Activated CD4-positive, alpha-beta T cell treated with anti-CD3 and anti-CD28 coated beads, Interleukin-2, amount 50 U/mL, for 16 hours (primary cell): ENCODE measurements around the gene BEND5.

Experiments
- DNase-seq: peaks from one replicate; pipeline ENCODE4 v3.0.0-alpha.2; 2020

BEND5 gene

GRCh38 chr1:48776393-48777218 lies at the start of gene BEND5:
Gene BEND5, minus strand, starts transcription at chr1:48776891. Its CDS starts 60 bp downstream, at chr1:48776831.
- no peak for DNase-seq

- no peak for DNase-seq
Measured at GRCh38 chr1:48823168-48823567, 46.5 kb upstream of the BEND5 start.

DNA sequence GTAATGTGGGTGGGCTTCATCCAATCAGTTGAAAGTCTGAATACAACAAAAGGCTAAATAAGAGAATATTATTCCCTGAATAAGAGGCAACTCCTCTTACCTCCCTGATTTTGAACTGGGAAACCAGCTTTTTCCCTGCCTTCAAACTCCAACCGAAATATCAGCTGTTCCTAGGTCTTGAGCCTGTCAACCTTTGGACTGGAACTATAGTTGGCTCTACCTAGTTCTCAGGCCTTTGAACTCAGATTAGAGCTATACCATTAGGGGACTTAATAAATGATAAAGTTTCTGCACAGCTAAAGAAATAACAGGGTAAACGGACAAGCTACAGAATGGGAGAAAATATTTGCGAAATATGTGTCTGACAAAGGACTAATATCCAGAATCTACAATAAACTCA lies 43.8 kb upstream of the BEND5 start:
- no peak for DNase-seq

- DNase-seq, result peak; percentile 16
Measured at GRCh38 chr1:48817505-48818114, 40.9 kb upstream of the BEND5 start.

GRCh38 chr1:48810740-48811139 lies 34.0 kb upstream of the BEND5 start:
- DNase-seq, result no peak

- DNase-seq, result no peak
Measured at GRCh38 chr1:48808496-48808895, 31.8 kb upstream of the BEND5 start.

- DNase-seq, result no peak
Measured at GRCh38 chr1:48807554-48808260, 31.0 kb upstream of the BEND5 start.

DNA sequence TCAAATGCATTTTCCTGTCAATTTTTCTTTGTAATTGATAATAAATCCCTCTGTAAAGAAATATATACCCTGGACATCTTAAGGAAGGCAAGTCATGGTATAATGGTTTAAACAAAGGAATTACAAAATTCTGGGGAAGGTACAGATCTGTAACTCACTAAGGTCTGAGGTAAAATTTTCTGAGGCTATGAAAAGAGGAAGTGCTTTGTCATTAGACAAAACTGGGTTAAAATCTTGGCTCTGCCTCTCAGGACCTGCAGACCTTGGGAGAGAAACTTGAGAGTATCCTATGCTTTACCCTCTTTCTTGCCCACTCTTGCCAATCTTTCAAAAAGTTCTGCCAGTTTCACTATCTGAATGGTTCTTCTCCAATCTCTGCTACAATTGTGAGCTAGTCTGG lies 26.8 kb upstream of the BEND5 start:
- DNase-seq, result no peak

- DNase-seq, result no peak
Measured at GRCh38 chr1:48794816-48795215, 18.1 kb upstream of the BEND5 start.

- no peak for DNase-seq
Measured at GRCh38 chr1:48793863-48794262, 17.2 kb upstream of the BEND5 start.

GRCh38 chr1:48792961-48793360 lies 16.3 kb upstream of the BEND5 start:
- no peak for DNase-seq

- DNase-seq, result peak; percentile 27
Measured at GRCh38 chr1:48790397-48790796, 13.7 kb upstream of the BEND5 start.

DNA sequence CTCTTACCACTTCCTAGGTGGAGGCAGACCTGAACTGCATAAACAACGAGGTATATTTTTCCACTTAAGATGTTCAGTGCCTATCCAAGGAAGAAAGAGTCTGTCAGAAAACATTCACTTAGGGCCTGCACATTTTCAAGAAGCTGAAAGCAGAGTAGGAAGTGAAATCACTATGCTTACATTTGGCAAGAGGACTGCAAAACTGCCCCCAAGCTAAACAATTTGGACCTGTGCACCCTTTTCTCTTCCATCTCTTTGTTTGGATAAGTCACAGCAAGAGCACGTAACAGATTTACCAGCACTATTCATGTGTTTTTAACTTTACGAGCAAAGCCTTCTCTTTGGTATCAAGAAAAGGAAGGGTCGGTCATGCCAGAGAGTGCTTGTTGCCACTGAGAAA lies 13.2 kb upstream of the BEND5 start:
- no peak for DNase-seq

GRCh38 chr1:48785869-48786268 lies 9.2 kb upstream of the BEND5 start:
- peak; percentile 20 for DNase-seq

- DNase-seq, result no peak
Measured at GRCh38 chr1:48784301-48784700, 7.6 kb upstream of the BEND5 start.

DNA sequence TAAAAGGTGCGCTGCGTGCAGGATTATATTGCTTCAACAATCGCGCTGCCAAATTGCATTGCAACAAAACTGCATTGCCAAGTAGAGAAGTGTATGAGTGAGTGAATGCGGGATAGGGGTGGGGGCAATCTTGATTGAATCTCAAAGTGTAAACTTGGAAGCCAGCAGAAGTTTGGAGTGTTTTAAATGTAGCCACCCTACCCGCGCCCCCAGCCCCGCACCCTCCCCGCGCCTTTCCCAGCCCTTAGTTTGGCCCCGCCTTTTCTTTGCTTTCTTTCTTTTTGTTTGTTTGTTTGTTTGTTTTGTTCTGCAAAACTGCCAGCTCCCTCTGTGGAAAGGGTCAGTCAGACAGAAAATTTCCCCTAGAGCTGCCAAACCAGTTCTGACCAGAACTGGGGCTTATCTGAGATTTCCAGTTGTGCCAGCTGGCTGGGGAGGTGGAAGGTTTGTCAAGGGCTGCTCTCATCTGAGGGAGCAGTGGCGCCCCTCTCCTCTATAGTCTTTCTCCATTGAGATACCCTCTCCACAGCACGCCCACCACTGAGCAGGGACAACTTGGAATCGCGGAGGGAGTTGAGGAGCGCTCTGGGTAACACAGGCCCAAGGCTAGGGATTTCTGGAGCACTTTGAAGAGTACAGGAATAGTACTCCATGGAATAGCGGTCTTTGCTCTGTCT lies 666 bp upstream of the BEND5 start:
- no peak for DNase-seq

- DNase-seq, result no peak
Measured at GRCh38 chr1:48775831-48776392, 779 bp downstream of the BEND5 start.

DNA sequence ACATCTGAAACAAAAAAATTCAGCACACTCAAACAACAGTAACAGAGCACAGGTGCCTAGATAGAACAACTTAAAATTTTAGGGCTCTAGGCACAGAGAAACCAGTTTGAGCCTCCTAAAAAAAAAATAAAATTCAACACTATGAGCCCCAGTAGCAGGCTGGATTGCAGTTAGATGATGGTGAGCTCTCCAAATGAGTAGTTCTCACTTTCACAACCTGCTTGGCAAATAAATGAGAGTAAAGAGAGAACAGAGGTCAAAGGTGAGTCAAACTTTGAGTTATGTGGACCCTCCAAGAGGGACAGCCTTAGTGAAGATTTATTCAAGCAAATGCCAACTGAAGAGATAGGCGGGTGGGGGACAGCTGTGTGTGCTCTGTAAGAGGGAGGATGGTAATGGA lies 3.6 kb downstream of the BEND5 start:
- no peak for DNase-seq

DNA sequence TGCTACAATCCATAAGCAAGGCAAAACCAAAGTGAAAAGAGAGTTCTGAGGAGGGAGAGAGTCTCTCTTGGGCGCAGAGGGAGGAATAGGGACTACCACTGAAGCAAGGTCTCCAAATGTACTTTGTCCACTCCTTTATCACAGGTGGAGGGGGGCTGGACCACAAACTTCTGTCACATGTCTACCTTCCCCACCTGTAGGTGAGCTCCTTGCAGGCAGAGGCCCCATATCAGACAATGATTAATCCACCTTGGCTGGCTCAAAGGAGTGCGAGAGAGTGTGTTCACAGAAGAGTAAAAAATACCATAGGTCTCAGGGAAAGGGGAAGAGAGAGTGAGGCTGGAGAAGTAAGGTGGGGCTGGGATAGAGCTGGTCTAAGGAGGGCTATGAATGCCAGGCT lies 4.5 kb downstream of the BEND5 start:
- no peak for DNase-seq

GRCh38 chr1:48771561-48771960 lies 5.1 kb downstream of the BEND5 start:
- DNase-seq, result no peak

DNA sequence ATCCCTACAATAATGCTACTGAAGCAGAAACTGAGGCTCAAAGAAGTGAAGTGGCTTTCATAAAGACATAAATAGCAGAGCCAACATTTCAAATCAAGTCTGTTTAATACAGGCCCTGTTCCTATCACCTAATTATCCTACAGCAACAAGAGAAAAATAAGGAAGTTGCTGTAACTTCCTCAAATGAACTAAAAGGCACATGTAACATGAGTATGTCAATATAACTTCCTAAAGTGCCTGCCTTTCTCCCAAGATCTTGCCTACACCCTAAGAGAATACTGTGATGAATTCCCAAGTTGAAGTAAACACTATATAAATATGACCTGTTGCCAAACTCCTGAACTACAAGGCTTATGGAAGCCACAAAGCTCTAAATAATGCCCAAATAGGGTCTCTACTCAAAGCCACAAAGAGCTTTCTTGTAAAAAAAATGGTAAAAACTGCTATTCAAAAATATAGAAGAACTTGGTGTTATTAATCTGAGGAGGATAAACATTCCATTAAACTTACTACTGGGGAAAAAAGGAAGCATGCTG lies 8.6 kb downstream of the BEND5 start:
- DNase-seq, result no peak

- DNase-seq, result no peak
Measured at GRCh38 chr1:48765335-48765734, 11.4 kb downstream of the BEND5 start.

GRCh38 chr1:48761986-48762385 lies 14.7 kb downstream of the BEND5 start:
- no peak for DNase-seq
